ENCODE results near the gene ARHGAP15. TPM values are rescaled to one million over a fixed set of nuclear protein-coding genes. Genes with fewer than 3 reads are reported as not detected.

The ARHGAP15 gene
- polyA plus RNA-seq, 6 donors from 2014 or later, result 183 to 264 (median 210) TPM

GRCh38 chr2:143705108-143705707 is 576.0 kb downstream of the ARHGAP15 start:
- DNase-seq, result no peak
- peaks cover 0 to 7% (median 2%) of the 10 kb centered on the region in 7 donors for H3K9me3 Mint-ChIP-seq
- no peak overlapping the region for H3K27ac Mint-ChIP-seq
- peaks cover 0 to 11% (median 9%) of the 10 kb centered on the region in 3 donors for H3K4me1 Mint-ChIP-seq
- no peak overlapping the region for H3K4me3 Mint-ChIP-seq
- ATAC-seq (ENCODE audit: low read depth in 2 of 2), result no peak
- H3K27me3 Mint-ChIP-seq, result no peaks in the 10 kb centered on the region
- H3K36me3 Mint-ChIP-seq, result peaks cover 53 to 65% of the 10 kb centered on the region in 2 donors

- Mint-ChIP-seq H3K4me1 (peaks cover 0 to 16% (median 10%) of the 10 kb centered on the region in 3 donors), H3K27ac (no peak overlapping the region), H3K36me3 (peaks cover 65 to 74% of the 10 kb centered on the region in 2 donors), H3K27me3 (no peaks in the 10 kb centered on the region), H3K4me3 (no peak overlapping the region), H3K9me3 (peaks cover 0 to 9% (median 8%) of the 10 kb centered on the region in 7 donors)
- ATAC-seq (ENCODE audit: low read depth in 2 of 2), result no peak
- no peak for DNase-seq
These were observed 577.1 kb downstream of the ARHGAP15 start for GRCh38 chr2:143706354-143706753.

GRCh38 chr2:143708682-143709081 is 579.5 kb downstream of the ARHGAP15 start:
- ATAC-seq (ENCODE audit: low read depth in 2 of 2), result no peak
- Mint-ChIP-seq H3K4me1 (peaks cover 3 to 26% (median 15%) of the 10 kb centered on the region in 3 donors), H3K4me3 (no peak overlapping the region), H3K27me3 (no peaks in the 10 kb centered on the region), H3K9me3 (peaks cover 0 to 19% (median 9%) of the 10 kb centered on the region in 7 donors), H3K27ac (peak overlapping the region in 1 of 6 donors; percentile 88), H3K36me3 (peaks cover 82 to 84% of the 10 kb centered on the region in 2 donors)
- DNase-seq, result no peak

GRCh38 chr2:143710196-143710595 is 581.0 kb downstream of the ARHGAP15 start:
- peaks cover 76 to 77% of the 10 kb centered on the region in 2 donors for H3K36me3 Mint-ChIP-seq

GRCh38 chr2:143710879-143711278 is 581.7 kb downstream of the ARHGAP15 start:
- Mint-ChIP-seq H3K27me3 (no peaks in the 10 kb centered on the region), H3K27ac (no peak overlapping the region), H3K4me1 (peaks cover 9 to 27% (median 16%) of the 10 kb centered on the region in 3 donors), H3K36me3 (peaks cover 69 to 72% of the 10 kb centered on the region in 2 donors), H3K9me3 (peaks cover 0 to 19% (median 10%) of the 10 kb centered on the region in 7 donors), H3K4me3 (no peak overlapping the region)
- ATAC-seq (ENCODE audit: low read depth in 2 of 2) (no peak), DNase-seq (no peak)

More at GRCh38 chr2:143710196-143710595, 581.0 kb downstream of the ARHGAP15 start:
- DNase-seq (no peak), ATAC-seq (ENCODE audit: low read depth in 2 of 2) (no peak)
- no peak overlapping the region for H3K4me3 Mint-ChIP-seq
- no peaks in the 10 kb centered on the region for H3K27me3 Mint-ChIP-seq
- H3K9me3 Mint-ChIP-seq, result peaks cover 0 to 19% (median 10%) of the 10 kb centered on the region in 7 donors
- H3K4me1 Mint-ChIP-seq, result peaks cover 9 to 27% (median 16%) of the 10 kb centered on the region in 3 donors
- H3K27ac Mint-ChIP-seq, result peak overlapping the region in 1 of 6 donors; percentile 24

- peaks cover 9 to 26% (median 11%) of the 10 kb centered on the region in 3 donors for H3K4me1 Mint-ChIP-seq
- H3K27me3 Mint-ChIP-seq, result no peaks in the 10 kb centered on the region
- peaks cover 0 to 10% (median 5%) of the 10 kb centered on the region in 7 donors for H3K9me3 Mint-ChIP-seq
- H3K27ac Mint-ChIP-seq, result peak overlapping the region in 2 of 6 donors; percentile 5 to 39
- DNase-seq (no peak), ATAC-seq (ENCODE audit: low read depth in 2 of 2) (no peak)
- no peak overlapping the region for H3K4me3 Mint-ChIP-seq
- H3K36me3 Mint-ChIP-seq, result peaks cover 41 to 45% of the 10 kb centered on the region in 2 donors
These were observed 587.3 kb downstream of the ARHGAP15 start for GRCh38 chr2:143716522-143716921.

- no peak overlapping the region for H3K4me3 Mint-ChIP-seq
- no peak for DNase-seq
- no peaks in the 10 kb centered on the region for H3K27me3 Mint-ChIP-seq
- H3K36me3 Mint-ChIP-seq, result peaks cover 37 to 40% of the 10 kb centered on the region in 2 donors
- ATAC-seq (ENCODE audit: low read depth in 2 of 2), result no peak
- H3K4me1 Mint-ChIP-seq, result peaks cover 9 to 22% (median 11%) of the 10 kb centered on the region in 3 donors
- peak overlapping the region in 2 of 6 donors; percentile 20 to 44 for H3K27ac Mint-ChIP-seq
- H3K9me3 Mint-ChIP-seq, result peaks cover 0 to 5% (median 3%) of the 10 kb centered on the region in 7 donors
These were observed 587.8 kb downstream of the ARHGAP15 start for GRCh38 chr2:143717053-143717452.

- H3K4me1 Mint-ChIP-seq, result peaks cover 7 to 18% (median 7%) of the 10 kb centered on the region in 3 donors
- H3K9me3 Mint-ChIP-seq, result peaks cover 0 to 4% (median 0%) of the 10 kb centered on the region in 7 donors
- ATAC-seq (ENCODE audit: low read depth in 2 of 2) (no peak), DNase-seq (no peak)
- H3K27me3 Mint-ChIP-seq, result no peaks in the 10 kb centered on the region
- H3K4me3 Mint-ChIP-seq, result no peak overlapping the region
- H3K27ac Mint-ChIP-seq, result peak overlapping the region in 4 of 6 donors; percentile 3 to 44 (median 27)
- H3K36me3 Mint-ChIP-seq, result peaks cover 37 to 39% of the 10 kb centered on the region in 2 donors
These were observed 588.4 kb downstream of the ARHGAP15 start for GRCh38 chr2:143717536-143718168.

- H3K36me3 Mint-ChIP-seq, result peaks cover 27 to 30% of the 10 kb centered on the region in 2 donors
- ATAC-seq (ENCODE audit: low read depth in 2 of 2), result no peak
- H3K27me3 Mint-ChIP-seq, result no peaks in the 10 kb centered on the region
- H3K4me3 Mint-ChIP-seq, result no peak overlapping the region
- H3K4me1 Mint-ChIP-seq, result peaks cover 5 to 13% (median 7%) of the 10 kb centered on the region in 3 donors
- H3K27ac Mint-ChIP-seq, result no peak overlapping the region
- peaks cover 0 to 4% (median 0%) of the 10 kb centered on the region in 7 donors for H3K9me3 Mint-ChIP-seq
- no peak for DNase-seq
These were observed 589.5 kb downstream of the ARHGAP15 start for GRCh38 chr2:143718745-143719144.

GRCh38 chr2:143719406-143719805 is 590.2 kb downstream of the ARHGAP15 start:
- H3K36me3 Mint-ChIP-seq, result peaks cover 26 to 29% of the 10 kb centered on the region in 2 donors
- no peak overlapping the region for H3K4me3 Mint-ChIP-seq
- H3K4me1 Mint-ChIP-seq, result peaks cover 4 to 13% (median 7%) of the 10 kb centered on the region in 3 donors
- H3K9me3 Mint-ChIP-seq, result peaks cover 0 to 4% (median 0%) of the 10 kb centered on the region in 7 donors
- ATAC-seq (ENCODE audit: low read depth in 2 of 2) (no peak), DNase-seq (no peak)
- H3K27me3 Mint-ChIP-seq, result no peaks in the 10 kb centered on the region
- H3K27ac Mint-ChIP-seq, result peak overlapping the region in 1 of 6 donors; percentile 6

- Mint-ChIP-seq H3K36me3 (peaks cover 19 to 23% of the 10 kb centered on the region in 2 donors), H3K9me3 (no peaks in the 10 kb centered on the region), H3K4me1 (peaks cover 0 to 9% (median 0%) of the 10 kb centered on the region in 3 donors), H3K4me3 (no peak overlapping the region), H3K27ac (no peak overlapping the region), H3K27me3 (no peaks in the 10 kb centered on the region)
- DNase-seq (no peak), ATAC-seq (ENCODE audit: low read depth in 2 of 2) (no peak)
These were observed 591.0 kb downstream of the ARHGAP15 start for GRCh38 chr2:143720095-143720664.

- no peaks in the 10 kb centered on the region for H3K9me3 Mint-ChIP-seq
- no peak for DNase-seq
- H3K4me3 Mint-ChIP-seq, result no peak overlapping the region
- no peak for ATAC-seq (ENCODE audit: low read depth in 2 of 2)
- peak overlapping the region in 1 of 6 donors; percentile 56 for H3K27ac Mint-ChIP-seq
- H3K4me1 Mint-ChIP-seq, result peaks cover 10 to 27% (median 25%) of the 10 kb centered on the region in 3 donors
- no peaks in the 10 kb centered on the region for H3K27me3 Mint-ChIP-seq
- H3K36me3 Mint-ChIP-seq, result peaks cover 8 to 18% of the 10 kb centered on the region in 2 donors
These were observed 596.2 kb downstream of the ARHGAP15 start for GRCh38 chr2:143725400-143725799.

GRCh38 chr2:143726151-143726845 is 597.1 kb downstream of the ARHGAP15 start:
- no peak for DNase-seq
- peak overlapping the region in 3 of 6 donors; percentile 9 to 76 (median 27) for H3K27ac Mint-ChIP-seq
- H3K4me3 Mint-ChIP-seq, result no peak overlapping the region
- no peaks in the 10 kb centered on the region for H3K9me3 Mint-ChIP-seq
- no peaks in the 10 kb centered on the region for H3K27me3 Mint-ChIP-seq
- no peak for ATAC-seq (ENCODE audit: low read depth in 2 of 2)
- H3K36me3 Mint-ChIP-seq, result peaks cover 8 to 20% of the 10 kb centered on the region in 2 donors
- H3K4me1 Mint-ChIP-seq, result peaks cover 12 to 31% (median 30%) of the 10 kb centered on the region in 3 donors
